ENCODE measurements around the gene PTPN11.
"Not testable (repeated sequence)": the region's sequence is repeated elsewhere in the genome, so short reads cannot be mapped to it uniquely, and the experiment has no call there.

DNA sequence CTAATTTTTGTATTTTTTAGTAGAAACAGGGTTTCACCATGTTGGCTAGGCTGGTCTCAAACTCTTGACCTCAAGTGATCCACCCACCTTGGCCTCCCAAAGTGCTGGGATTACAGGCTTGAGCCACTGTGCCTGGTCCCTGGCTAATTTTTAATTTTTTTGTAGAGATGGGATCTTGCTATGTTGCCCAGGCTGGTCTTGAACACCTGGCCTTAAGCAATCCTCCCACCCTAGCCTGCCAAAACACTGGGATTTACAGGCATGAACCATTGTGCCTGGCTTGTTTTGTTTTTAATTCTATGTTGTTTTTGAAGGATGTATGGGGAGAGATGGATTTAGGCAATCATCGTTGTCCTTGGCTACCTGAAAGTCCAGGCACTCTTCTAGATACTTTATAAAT lies 19.9 kb downstream of the PTPN11 start:
- TF ChIP-seq, protein P1, sequence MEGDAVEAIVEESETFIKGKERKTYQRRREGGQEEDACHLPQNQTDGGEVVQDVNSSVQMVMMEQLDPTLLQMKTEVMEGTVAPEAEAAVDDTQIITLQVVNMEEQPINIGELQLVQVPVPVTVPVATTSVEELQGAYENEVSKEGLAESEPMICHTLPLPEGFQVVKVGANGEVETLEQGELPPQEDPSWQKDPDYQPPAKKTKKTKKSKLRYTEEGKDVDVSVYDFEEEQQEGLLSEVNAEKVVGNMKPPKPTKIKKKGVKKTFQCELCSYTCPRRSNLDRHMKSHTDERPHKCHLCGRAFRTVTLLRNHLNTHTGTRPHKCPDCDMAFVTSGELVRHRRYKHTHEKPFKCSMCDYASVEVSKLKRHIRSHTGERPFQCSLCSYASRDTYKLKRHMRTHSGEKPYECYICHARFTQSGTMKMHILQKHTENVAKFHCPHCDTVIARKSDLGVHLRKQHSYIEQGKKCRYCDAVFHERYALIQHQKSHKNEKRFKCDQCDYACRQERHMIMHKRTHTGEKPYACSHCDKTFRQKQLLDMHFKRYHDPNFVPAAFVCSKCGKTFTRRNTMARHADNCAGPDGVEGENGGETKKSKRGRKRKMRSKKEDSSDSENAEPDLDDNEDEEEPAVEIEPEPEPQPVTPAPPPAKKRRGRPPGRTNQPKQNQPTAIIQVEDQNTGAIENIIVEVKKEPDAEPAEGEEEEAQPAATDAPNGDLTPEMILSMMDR (IDR thresholded peaks at IDR 0.05; ENCODE audit: low read depth, low read length, missing input control) = not testable (repeated sequence)
- TF ChIP-seq TAF1 (conservative IDR thresholded peaks at IDR 0.05); RXRA (IDR thresholded peaks at IDR 0.05): not testable (repeated sequence)

All from liver (tissue), 3 donors.